ENCODE measurements around the gene OSBPL3.

Gene OSBPL3

DNA sequence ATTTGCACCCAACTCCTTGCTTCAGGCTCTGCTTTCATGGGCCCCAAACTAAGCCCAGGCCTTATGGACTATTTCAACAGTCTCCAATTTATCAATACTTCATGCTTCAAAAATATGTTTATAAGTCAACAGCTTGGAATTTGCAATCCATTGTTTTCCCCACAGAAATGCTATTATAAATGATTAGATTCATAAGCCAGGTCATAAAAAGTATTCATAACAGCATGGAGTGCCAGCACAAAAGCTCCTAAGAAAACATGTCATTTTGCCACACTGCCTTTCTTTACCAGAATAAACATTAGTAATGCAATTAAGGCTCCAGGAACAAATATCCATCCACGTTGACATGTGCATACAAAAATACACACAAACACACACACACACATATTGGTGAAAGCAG is 30.1 kb downstream of the OSBPL3 start:
- no peak for DNase-seq

DNA sequence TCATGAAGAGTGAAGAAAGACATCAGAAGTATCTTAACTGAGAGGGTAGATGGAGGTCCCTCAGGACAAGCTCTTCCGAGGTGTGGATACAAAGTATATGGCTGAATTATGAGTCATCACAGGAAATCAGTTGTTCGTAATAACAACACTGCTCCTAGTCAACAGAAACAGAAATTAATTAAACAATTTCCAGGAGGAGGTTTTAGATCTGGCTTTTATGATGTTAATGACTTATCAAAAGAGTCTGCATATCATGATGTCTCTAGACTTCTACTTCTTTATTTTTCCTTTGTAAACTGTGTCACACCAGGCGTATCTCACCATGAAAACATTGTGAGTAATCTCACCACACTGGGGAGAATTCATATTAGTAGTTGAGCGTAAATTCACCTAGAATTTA is 31.2 kb downstream of the OSBPL3 start:
- DNase-seq, result no peak

DNA sequence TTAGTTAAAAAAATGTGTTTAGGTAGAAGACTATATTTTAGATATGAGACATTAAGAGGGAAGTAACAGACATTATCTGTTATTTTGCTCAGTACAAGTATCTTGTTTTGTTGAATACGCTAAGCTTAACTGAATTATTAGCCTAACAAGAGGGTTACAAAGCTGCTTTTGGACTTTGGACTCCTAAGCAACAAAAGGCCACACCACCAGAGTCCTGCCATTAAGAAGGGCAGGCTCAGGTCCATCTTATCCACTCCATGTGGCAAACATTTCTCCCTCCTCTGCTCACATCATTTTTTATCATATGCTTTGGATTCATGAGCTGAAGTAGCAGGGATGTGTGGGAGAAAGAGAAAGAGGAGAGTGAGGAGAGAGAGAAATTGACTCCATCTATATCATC is 33.5 kb downstream of the OSBPL3 start:
- DNase-seq, result no peak

DNA sequence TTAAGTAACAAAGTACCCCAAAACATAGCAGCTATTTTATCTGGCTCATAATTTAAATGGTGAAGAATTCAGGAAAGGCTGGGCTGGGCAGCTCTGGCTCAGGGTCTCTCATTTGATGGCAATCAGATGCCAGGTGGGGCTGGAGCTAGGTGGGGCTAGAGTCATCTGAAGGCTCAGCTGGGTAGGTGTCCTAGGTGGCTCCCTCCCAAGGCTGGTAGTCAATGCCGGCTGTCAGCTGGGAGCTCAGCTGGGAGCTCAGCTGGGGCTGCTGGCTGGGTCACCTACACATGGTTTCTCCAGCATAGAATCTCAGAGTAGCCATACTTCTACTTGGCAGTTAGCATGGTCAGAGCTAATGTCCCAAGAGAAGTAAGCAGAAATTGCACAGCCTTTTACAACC is 34.1 kb downstream of the OSBPL3 start:
- DNase-seq, result no peak

DNA sequence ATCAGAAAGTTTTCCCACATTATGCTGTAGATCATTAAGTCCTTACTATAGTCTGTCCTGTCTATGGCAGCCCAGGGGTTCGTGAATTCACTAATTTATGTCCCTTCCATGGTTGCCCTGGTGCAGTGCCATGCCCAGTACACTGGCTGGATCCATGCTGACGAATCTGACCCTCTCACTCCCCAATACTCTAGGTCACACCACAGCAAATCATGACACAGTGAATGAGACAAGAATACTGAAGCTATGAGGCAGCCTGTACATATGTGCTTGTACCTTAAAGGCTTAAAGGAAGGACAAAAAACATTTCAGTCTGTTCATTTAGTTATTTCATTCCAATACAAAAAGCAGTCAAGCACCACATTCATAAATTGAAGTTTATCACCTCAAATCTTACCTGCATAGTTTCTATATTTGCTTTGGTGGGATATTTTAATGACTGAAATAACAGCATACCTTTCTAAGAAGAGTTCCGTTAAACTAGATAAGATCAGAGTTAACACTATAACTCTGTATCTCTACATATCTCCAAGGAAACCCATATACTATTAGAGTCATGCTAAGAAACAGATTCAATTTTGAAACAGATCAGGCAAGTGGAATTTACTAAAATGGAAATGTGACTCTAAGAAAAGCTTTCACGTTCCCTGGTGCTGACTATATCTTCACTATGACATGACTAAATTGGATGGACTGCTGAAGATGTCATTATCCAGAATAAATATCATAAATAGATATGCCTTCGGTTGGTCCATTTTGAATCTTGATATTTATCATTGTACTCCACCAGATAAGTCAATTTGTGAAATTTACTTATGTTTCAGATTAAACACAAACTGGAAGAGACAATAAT is 36.7 kb downstream of the OSBPL3 start:
- no peak for DNase-seq

DNA sequence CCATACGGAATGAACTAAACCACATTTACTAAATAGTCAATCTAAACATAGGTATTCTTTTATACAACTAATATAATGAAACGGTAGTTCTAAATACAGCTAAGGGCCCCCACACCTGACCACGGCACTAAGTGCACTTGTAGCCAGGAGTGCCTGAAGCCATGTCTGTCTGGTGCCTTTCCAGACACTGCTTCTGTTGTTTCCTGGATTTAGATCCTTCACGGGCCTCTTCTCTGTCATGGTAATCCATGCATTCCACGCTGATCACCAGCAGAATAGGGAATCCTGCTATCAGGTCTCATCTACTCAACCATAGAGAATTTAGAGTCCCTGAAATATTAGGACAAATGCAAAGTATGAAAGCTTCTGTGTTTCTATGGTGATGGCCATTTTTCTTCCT is 37.8 kb downstream of the OSBPL3 start:
- DNase-seq, result no peak

DNA sequence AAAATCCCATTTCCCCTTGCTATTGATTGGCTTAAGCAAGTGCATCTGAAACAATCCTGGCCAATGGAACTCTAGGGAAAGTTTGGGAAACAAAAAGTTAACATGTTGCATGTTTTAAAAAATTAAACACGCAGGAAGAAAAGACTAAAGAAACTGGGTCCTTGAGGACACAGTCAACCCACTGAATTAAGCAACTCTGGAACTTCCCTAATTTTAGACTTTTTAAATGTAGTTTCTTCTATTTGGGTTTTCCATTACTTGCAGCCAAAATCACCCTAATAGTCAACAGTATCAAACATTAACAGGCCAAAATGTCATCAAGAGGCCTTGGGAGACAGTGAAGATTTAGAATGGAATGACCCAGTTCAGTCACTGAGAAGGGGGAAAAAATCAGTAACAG is 40.6 kb downstream of the OSBPL3 start:
- DNase-seq, result no peak

DNA sequence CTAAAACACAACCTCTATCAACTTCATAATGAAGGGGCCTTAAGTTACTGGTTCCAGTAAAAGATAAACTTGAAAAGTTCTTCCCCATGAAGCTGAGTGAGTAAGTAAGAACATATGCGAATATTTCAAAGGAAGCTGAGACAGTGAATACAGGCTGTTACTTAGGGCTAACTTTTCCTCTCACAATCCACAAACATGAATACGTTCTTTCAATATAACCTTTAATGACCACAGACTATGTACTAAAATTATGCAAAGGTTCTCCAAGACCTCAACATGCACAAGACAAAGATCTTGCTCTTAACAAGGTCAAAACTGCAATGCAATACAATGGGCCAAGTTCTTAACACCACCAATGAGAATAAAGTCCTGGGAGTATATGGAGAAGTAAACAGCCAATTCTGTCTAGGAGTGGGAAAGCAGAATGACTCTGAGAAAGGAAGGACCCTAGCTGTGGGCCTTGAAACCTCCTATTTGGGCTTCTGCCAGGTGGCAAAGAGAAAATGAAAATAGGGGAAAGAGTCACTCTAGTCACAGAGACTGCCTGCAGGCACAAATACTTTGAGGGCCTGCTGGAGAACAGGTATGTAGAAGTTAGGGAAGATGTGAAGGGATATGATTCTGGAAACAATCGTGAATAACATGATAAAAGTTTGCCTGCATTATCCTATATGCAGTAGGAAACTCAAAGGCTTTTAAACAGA is 43.7 kb downstream of the OSBPL3 start:
- DNase-seq, result no peak

DNA sequence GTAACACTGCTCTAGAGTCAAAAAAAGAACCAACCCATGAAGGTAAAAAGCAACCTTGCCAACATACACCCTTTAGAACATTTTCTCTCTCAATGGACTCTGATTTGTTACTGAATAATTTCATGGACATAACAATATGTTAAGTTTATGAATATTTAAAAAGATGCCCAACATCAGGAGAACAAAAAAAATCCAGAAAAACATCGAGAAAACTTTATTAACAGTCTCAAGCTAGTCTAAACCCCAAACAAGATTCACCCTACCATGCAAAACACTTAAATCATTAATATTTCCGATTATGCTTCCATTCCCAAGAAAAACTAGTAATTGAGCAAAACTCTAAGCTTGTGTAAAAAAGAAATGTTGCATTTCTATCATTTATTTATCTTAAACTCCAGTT is 46.7 kb downstream of the OSBPL3 start:
- DNase-seq, result no peak

DNA sequence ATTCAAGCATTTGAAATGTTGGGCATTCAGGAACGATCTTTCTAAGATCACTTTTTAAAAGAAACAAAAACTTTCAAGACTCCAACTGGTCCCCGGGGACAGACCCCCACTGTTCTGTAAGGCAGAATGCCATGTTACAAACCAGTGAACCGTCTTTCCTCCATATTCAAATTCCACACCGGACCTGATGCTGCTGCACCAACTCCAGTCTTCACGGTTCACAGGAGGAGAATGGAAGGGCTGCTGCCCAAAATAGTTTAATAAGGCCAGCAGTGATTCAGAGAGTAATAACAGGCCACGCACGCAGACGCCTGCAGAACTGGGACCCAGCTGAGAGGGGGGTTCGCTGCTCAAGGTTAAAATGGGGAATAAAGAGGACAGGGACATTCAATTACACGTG is 47.2 kb downstream of the OSBPL3 start:
- no peak for DNase-seq

DNA sequence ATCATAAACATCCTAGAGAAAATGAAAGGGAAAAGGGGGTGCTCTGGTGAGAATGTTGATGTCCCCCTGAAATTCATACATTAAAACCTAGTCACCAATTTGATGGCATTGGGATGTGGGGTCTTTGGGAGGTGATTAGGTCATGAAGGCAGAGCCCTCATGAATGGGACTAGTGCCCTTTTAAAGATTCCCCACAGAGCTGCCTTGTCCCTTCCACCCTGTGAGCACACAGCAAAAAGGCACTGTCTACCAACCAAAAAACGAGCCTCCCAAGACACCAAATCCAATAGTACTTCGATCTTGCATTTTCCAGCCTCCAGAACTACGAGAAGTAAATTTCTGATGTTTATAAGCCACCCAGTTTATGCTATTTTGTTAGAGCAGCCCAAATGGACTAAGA is 47.6 kb downstream of the OSBPL3 start:
- DNase-seq, result no peak

DNA sequence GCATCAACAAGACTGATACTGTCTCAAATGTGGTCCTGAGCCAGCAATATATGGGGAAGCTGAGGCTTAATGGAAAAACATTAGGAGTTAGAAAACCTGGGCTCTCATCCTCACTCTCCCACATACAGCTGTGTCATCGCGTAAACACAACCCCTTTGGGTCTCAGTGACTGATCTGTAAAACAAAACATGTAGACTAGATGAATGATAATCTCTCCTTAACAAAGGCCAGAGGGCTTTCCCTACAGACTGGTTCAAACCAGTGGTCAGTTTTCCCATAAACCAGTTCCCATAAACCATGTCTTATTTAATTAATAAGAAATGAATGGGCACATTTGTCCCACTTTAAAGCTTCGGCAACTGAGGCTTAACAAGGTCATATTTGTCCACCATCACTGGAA is 48.1 kb downstream of the OSBPL3 start:
- no peak for DNase-seq

DNA sequence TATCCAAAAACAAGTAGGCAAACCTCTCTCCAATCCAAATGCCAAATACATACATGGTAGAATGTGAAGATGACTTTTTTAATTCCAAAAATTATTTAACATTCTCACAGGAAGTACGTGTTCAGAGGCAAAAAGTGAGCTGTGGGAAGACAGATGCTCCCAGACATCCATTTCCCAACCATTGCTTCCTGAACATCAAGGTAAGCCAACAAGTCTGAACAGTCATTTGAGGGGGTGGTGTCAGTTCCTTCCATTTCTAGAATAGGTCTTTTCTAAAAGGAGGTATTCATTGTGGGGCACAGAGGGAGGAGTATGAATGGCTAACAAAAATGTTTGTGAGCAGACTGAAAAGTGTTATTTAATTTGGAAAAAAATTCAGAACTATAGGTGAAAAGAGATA is 49.1 kb downstream of the OSBPL3 start:
- DNase-seq, result no peak

DNA sequence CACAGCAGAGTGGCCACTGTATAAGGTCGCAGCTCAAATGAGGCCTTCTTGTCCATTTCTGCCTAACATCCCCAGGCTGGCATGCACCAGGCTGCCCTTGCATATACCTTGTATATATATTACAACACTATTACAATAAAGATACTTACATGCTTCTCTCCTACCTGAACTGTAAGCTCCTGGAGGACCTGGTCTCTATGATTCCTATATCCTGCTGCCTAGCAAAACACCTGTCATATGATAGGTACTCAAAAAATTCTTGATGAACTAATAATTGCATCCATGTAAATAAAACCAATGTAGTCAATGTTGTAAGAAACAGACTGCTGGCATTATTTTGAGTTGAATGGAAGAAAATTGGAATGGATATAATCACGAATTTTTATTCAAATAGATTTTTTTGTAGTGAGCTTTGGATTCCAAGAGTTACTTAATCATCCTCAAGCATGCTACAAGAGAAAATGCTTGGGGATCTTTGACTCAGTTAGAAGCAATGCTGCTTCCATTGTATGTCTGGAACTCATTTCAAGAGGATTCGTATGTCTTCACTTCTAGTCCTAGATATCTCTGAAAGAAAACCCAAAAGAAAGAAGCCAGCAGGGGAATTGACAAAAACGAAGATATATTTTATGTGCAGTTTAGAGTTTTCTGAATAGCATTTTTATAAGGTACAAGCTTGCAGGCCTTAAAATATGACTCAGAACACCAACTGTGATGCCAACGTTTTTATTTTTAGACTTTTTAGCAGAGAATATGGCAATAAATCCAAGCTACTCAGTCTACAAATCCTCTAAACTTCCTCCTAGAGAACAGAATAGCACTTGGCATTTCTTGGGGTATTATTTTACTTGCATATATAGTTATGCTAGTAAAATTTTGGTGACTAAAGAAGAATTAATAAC is 53.1 kb downstream of the OSBPL3 start:
- DNase-seq, result no peak

DNA sequence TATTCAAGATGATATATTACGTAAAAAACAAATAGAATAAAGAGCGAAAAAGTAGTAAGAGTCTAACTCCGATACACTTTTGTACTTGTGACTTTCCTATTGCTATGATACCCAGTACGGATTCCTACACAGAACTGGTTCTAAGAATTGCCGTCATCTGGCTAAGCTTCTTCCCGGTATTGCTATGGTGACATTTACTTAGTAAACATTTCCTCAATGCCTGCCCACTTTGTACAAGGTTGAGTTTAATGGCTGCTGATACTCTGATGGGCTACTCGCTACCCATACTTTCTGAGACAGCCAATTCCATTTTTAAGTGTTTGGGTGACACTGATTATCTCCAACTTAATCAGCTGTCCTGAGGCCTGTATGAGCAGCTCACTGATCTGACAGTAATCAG is 55.6 kb downstream of the OSBPL3 start:
- peak; percentile 67 for DNase-seq

DNA sequence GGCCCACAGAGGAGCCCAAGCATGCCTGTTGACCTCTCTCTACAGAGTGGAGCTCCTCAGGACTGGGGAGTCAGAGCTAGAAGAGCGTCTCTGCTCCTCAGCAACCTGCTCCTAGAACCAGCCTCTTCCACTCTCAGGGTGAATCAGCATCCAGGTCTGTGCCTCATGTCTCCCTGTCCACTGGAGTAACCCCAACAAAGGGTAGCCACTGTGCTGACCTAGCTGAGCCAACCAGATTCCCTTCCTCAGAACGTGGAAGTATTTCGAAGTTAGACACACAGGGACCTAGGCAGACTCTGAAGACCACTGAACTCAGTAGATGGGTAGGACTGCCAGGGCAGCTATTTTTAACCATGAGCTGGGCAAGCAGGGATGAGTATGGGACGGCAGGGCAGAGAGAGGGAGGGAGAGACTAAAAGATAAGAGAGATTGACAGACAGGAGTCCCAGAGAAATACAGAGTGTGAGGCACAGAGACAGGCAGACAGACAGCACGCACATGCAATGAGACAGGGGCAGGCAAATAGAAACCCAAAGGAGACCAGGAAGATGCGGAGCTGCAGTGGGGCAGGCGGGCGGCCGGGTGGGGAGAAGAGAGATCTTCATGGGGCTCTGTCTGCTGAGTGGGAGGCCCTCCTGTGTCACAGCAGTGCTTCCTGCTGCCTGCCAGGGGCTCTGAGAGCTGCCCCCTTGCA is 56.7 kb downstream of the OSBPL3 start:
- no peak for DNase-seq

DNA sequence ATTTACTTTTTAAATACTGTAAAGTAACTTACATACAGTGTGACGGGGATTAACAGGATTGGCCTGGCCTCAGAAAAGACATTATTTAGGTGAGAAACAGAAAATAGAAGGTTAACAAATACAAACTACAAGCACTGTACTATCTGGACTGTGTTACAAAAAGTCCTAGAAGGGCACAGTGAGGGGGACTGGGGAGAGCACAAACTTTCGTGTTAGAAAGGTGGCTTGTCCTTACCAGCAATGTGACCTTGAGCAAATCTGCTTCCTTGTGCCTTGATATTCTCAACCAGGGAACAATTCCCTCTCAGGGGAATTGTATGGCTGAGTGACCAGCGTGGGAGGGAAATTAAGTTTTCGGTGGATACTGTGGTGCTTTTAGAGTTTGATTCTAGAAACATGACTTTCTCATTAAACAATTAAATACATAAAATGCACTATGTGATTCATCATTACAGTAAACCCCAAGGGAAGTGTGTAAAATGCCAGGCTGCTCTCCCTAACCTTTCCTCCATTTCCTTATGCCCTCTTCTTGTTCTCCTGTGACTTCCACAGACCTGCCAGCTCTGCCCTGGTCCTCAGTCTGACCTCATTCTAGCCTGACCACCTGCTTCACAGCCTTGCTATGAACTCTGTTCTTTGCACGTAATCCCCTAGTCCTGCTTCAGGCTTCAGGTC is 57.7 kb downstream of the OSBPL3 start:
- no peak for DNase-seq

DNA sequence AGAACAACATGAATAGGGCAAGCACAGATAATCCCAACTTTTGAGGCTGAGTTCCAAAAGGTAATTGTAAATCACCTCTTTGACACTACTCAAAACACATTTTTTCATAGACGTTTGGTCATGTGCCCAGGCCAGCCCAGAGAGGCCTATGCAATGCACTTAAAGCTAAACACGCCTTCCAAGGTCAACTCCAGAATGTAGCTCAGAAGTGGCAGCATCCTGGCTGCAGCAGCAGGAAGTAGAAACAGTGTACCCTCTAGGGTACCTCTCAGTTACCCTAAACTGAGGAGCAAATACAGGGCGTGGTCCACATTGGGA is 58.7 kb downstream of the OSBPL3 start:
- DNase-seq, result no peak

DNA sequence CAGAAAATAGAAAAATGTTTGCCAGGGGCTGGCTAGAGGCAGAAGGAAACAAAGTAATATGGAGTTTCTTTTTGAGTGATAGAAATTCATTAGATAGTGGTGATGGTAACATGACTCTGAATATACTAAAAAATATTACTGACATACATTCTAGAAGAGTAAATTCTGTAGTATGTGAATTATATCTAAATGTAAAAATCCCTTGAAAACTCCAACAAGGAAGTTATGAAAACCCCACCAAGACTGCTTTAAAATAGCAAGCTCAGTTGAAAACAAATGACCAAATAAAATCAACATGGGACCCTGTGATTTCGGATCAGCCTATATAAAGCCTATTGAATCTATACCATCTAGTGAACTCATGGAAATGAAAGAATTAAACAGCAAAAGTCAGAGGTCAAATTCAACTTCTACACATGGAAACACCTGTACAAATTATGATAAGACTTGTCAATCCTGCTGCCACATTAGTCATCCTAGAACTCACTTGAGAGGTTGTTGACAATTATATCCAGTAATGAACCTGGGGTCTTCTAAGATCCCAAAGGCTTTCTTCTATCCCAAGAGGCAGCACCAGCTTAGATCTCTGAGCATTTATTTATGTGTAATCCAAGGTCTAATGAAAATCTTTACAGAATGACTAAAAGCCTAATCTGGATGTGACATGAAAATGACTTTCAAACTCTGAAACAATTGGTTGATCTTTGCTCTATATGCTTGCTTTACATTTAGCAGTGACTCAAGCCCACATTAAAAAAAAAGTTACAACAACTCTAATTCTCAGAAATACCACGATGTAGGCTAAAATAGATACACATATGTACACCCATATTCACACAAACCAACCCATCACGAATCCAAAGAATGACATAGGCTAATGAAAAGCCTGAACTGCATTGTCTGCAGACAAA is 59.3 kb downstream of the OSBPL3 start:
- no peak for DNase-seq

DNA sequence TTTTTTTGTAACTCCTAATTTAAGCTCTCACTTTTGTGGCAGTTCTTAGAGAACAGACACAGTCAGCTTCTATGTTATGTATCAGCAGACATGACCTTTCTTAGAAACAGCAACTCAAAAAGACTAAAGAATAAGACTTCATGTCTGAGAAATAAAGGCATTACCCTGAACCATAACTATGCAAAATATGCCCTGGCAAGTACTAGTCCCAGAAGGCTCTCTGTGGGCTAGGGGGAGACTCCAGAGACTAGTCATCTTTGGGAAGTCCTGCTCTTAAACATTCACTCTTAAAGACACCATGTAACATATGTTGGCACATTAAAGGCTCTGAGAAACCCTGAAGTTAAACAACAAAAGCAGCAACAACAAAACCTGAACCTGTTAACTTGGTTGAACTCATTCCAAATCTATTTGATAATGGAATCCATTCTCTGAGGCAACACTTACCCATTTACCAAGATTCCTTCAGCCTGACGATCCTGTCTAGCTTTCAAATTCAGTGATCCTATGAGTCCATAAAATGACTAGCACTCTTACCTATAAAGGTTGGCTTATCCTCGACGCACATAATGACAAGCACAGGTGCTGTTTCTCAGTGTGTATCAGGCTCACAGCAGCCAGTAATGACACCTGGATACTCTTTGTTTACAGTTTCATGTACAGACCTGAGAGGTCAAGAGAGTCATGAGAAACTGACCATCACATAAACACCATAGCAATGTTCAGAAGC is 62.3 kb downstream of the OSBPL3 start:
- no peak for DNase-seq
